Measurements from ENCODE around the gene SLC5A9. TPM values are rescaled to one million over a fixed set of nuclear protein-coding genes. Genes with fewer than 3 reads are reported as not detected.
"Not testable (repeated sequence)": the region's sequence is repeated elsewhere in the genome, so short reads cannot be mapped to it uniquely, and the experiment has no call there.

SLC5A9 gene
- total RNA-seq, 2 donors from 2014 or later = not detected

GRCh38 chr1:48285525-48285924 is 63.0 kb downstream of the SLC5A9 start:
- Histone ChIP-seq H3K9me3 (no peaks in the 10 kb centered on the region), H3K27me3 (replicated peaks; ENCODE audit: insufficient read depth) (no peaks in the 10 kb centered on the region), H3K4me3 (no peak overlapping the region), H3K4me1 (ENCODE audit: control insufficient read depth in 1 of 2, low read depth in 2 of 2) (no peaks in the 10 kb centered on the region), H3K27ac (no peak overlapping the region), H3K36me3 (no peaks in the 10 kb centered on the region)
- ATAC-seq (ENCODE audit: insufficient number of reproducible peaks, low FRiP score, low read depth) (no peak), DNase-seq (ENCODE audit: low spot score) (no peak)
- no peak for TF ChIP-seq CTCF (IDR thresholded peaks at IDR 0.05)

- no peak overlapping the region for H3K4me3 ChIP-seq
- H3K9me3 ChIP-seq = no peaks in the 10 kb centered on the region
- no peaks in the 10 kb centered on the region for H3K4me1 ChIP-seq (ENCODE audit: control insufficient read depth in 1 of 2, low read depth in 2 of 2)
- H3K27me3 ChIP-seq (replicated peaks; ENCODE audit: insufficient read depth) = no peaks in the 10 kb centered on the region
- TF ChIP-seq CTCF (IDR thresholded peaks at IDR 0.05) = no peak
- H3K27ac ChIP-seq = no peak overlapping the region
- ATAC-seq (ENCODE audit: insufficient number of reproducible peaks, low FRiP score, low read depth) = no peak
- DNase-seq (ENCODE audit: low spot score) = no peak
- H3K36me3 ChIP-seq = no peaks in the 10 kb centered on the region
Observed at GRCh38 chr1:48291421-48291820, 68.9 kb downstream of the SLC5A9 start.

GRCh38 chr1:48292706-48293105 is 70.2 kb downstream of the SLC5A9 start:
- H3K9me3 ChIP-seq = no peaks in the 10 kb centered on the region
- no peaks in the 10 kb centered on the region for H3K4me1 ChIP-seq (ENCODE audit: control insufficient read depth in 1 of 2, low read depth in 2 of 2)
- no peak overlapping the region for H3K27ac ChIP-seq
- DNase-seq (ENCODE audit: low spot score) = no peak
- no peak for ATAC-seq (ENCODE audit: insufficient number of reproducible peaks, low FRiP score, low read depth)
- H3K4me3 ChIP-seq = no peak overlapping the region
- no peak for TF ChIP-seq CTCF (IDR thresholded peaks at IDR 0.05)
- H3K36me3 ChIP-seq = no peaks in the 10 kb centered on the region
- no peaks in the 10 kb centered on the region for H3K27me3 ChIP-seq (replicated peaks; ENCODE audit: insufficient read depth)

GRCh38 chr1:48294094-48294493 is 71.6 kb downstream of the SLC5A9 start:
- H3K36me3 ChIP-seq; ATAC-seq (ENCODE audit: insufficient number of reproducible peaks, low FRiP score, low read depth); H3K27ac ChIP-seq; H3K4me1 ChIP-seq (ENCODE audit: control insufficient read depth in 1 of 2, low read depth in 2 of 2); H3K9me3 ChIP-seq; H3K27me3 ChIP-seq (replicated peaks; ENCODE audit: insufficient read depth); H3K4me3 ChIP-seq; DNase-seq (ENCODE audit: low spot score): not testable (repeated sequence)

- no peaks in the 10 kb centered on the region for H3K4me1 ChIP-seq (ENCODE audit: control insufficient read depth in 1 of 2, low read depth in 2 of 2)
- no peak for ATAC-seq (ENCODE audit: insufficient number of reproducible peaks, low FRiP score, low read depth)
- H3K27ac ChIP-seq = no peak overlapping the region
- no peak overlapping the region for H3K4me3 ChIP-seq
- H3K27me3 ChIP-seq (replicated peaks; ENCODE audit: insufficient read depth) = no peaks in the 10 kb centered on the region
- no peak for DNase-seq (ENCODE audit: low spot score)
- no peaks in the 10 kb centered on the region for H3K36me3 ChIP-seq
- H3K9me3 ChIP-seq = no peaks in the 10 kb centered on the region
- no peak for TF ChIP-seq CTCF (IDR thresholded peaks at IDR 0.05)
Observed at GRCh38 chr1:48294656-48295055, 72.1 kb downstream of the SLC5A9 start.

Other genes with a start within 250 kb of the SLC5A9 start
- gene TRABD2B, start 225.3 kb upstream of the SLC5A9 start, total RNA-seq = 10 to 100 TPM in 1 of 2 donors, 1 to 10 TPM in 1; 3.8 to 10.7 TPM
- gene SPATA6, start 249.5 kb downstream of the SLC5A9 start, total RNA-seq = 10 to 100 TPM; 16.1 to 22.6 TPM

Measured in thoracic aorta (tissue), 2 donors.